ENCODE results near the gene CRMP1. TPM values are rescaled to one million over a fixed set of nuclear protein-coding genes. Genes with fewer than 3 reads are reported as not detected.

Gene CRMP1
- polyA plus RNA-seq, 1 donor (not counting 4 experiments of a cell fraction or from before 2014, with no cell fraction given), result 0.03 TPM

GRCh38 chr4:5893591-5893990, 705 bp upstream of the CRMP1 start:
- no peak overlapping the region for H3K4me2 ChIP-seq (ENCODE audit: control insufficient read depth, extremely low read depth, insufficient read depth, low read depth, low read length)
- no peaks in the 10 kb centered on the region for H3K79me2 ChIP-seq (ENCODE audit: control insufficient read depth, insufficient read depth, low read length)
- H4K20me1 ChIP-seq (ENCODE audit: control insufficient read depth, extremely low read depth, insufficient read depth, low read length), result no peaks in the 10 kb centered on the region
- TF ChIP-seq EZH2 (IDR thresholded peaks at IDR 0.05; ENCODE audit: low read length) (peak; percentile 49), CTCF (optimal IDR thresholded peaks at IDR 0.05 in 1 of 3, IDR thresholded peaks at IDR 0.05 in 1 of 3, conservative IDR thresholded peaks at IDR 0.05 in 1 of 3; ENCODE audit: extremely low read depth in 1 of 3, insufficient read depth in 2 of 3, low read length in 3 of 3) (no peak)
- H3K4me1 ChIP-seq (ENCODE audit: control insufficient read depth, extremely low read depth, insufficient read depth, low read length), result no peaks in the 10 kb centered on the region
- no peak overlapping the region for H3K9ac ChIP-seq (ENCODE audit: control insufficient read depth, extremely low read depth, insufficient read depth, low read length)
- H3K27me3 ChIP-seq (ENCODE audit: control insufficient read depth, extremely low read depth, insufficient read depth, low read length), result peaks cover 74% of the 10 kb centered on the region
- no peaks in the 10 kb centered on the region for H3K9me3 ChIP-seq (ENCODE audit: control insufficient read depth, low read depth, low read length)
- no peak for FAIRE-seq
- dilution Hi-C loops (cut with MboI; ENCODE audit: extremely low pct_ligation_motif_present, low sequenced_read_pairs), result no loop called here
- DNase-seq (ENCODE audit: low read depth, low spot score), result no peak
- H2AFZ ChIP-seq (ENCODE audit: control insufficient read depth, low read length), result no peak overlapping the region
- H3K9me1 ChIP-seq (ENCODE audit: control insufficient read depth, extremely low read depth, insufficient read depth, low read length), result no peaks in the 10 kb centered on the region
- no peak overlapping the region for H3K4me3 ChIP-seq (ENCODE audit: control insufficient read depth in 2 of 3, extremely low read depth in 1 of 3, insufficient read depth in 2 of 3, low read depth in 1 of 3, low read length in 3 of 3)
- no peak overlapping the region for H3K27ac ChIP-seq (ENCODE audit: control insufficient read depth, insufficient read depth, low read length)
- no peaks in the 10 kb centered on the region for H3K36me3 ChIP-seq (ENCODE audit: control insufficient read depth in 2 of 2, extremely low read depth in 1 of 2, insufficient read depth in 2 of 2, low read length in 2 of 2)

- Histone ChIP-seq H3K27me3 (ENCODE audit: control insufficient read depth, extremely low read depth, insufficient read depth, low read length) (peaks cover 80% of the 10 kb centered on the region), H3K4me3 (ENCODE audit: control insufficient read depth in 2 of 3, extremely low read depth in 1 of 3, insufficient read depth in 2 of 3, low read depth in 1 of 3, low read length in 3 of 3) (no peak overlapping the region), H3K4me1 (ENCODE audit: control insufficient read depth, extremely low read depth, insufficient read depth, low read length) (no peaks in the 10 kb centered on the region), H3K36me3 (ENCODE audit: control insufficient read depth in 2 of 2, extremely low read depth in 1 of 2, insufficient read depth in 2 of 2, low read length in 2 of 2) (no peaks in the 10 kb centered on the region), H3K4me2 (ENCODE audit: control insufficient read depth, extremely low read depth, insufficient read depth, low read depth, low read length) (no peak overlapping the region), H2AFZ (ENCODE audit: control insufficient read depth, low read length) (no peak overlapping the region), H3K9me3 (ENCODE audit: control insufficient read depth, low read depth, low read length) (no peaks in the 10 kb centered on the region), H3K9ac (ENCODE audit: control insufficient read depth, extremely low read depth, insufficient read depth, low read length) (no peak overlapping the region), H3K27ac (ENCODE audit: control insufficient read depth, insufficient read depth, low read length) (no peak overlapping the region), H4K20me1 (ENCODE audit: control insufficient read depth, extremely low read depth, insufficient read depth, low read length) (no peaks in the 10 kb centered on the region), H3K79me2 (ENCODE audit: control insufficient read depth, insufficient read depth, low read length) (no peaks in the 10 kb centered on the region), H3K9me1 (ENCODE audit: control insufficient read depth, extremely low read depth, insufficient read depth, low read length) (no peaks in the 10 kb centered on the region)
- no peak for FAIRE-seq
- dilution Hi-C loops (cut with MboI; ENCODE audit: extremely low pct_ligation_motif_present, low sequenced_read_pairs), result no loop called here
- no peak for DNase-seq (ENCODE audit: low read depth, low spot score)
- TF ChIP-seq EZH2 (IDR thresholded peaks at IDR 0.05; ENCODE audit: low read length) (no peak), CTCF (optimal IDR thresholded peaks at IDR 0.05 in 1 of 3, IDR thresholded peaks at IDR 0.05 in 1 of 3, conservative IDR thresholded peaks at IDR 0.05 in 1 of 3; ENCODE audit: extremely low read depth in 1 of 3, insufficient read depth in 2 of 3, low read length in 3 of 3) (no peak)
Observed at GRCh38 chr4:5892323-5893003, 423 bp downstream of the CRMP1 start.

All from keratinocyte (primary cell).